Measurements from ENCODE around the gene LSM14A.
"Not testable (repeated sequence)": the region's sequence is repeated elsewhere in the genome, so short reads cannot be mapped to it uniquely, and the experiment has no call there.

The LSM14A gene

GRCh38 chr19:34171877-34172660 is at the start of gene LSM14A:
LSM14A (plus strand) TSS chr19:34172504; CDS start chr19:34172643, 139 bp downstream.
- DNase-seq = peak; percentile 37

- no peak for DNase-seq
Observed at GRCh38 chr19:34124828-34125227, 47.5 kb upstream of the LSM14A start.

GRCh38 chr19:34126966-34127365 is 45.3 kb upstream of the LSM14A start:
- no peak for DNase-seq

- no peak for DNase-seq
Observed at GRCh38 chr19:34127684-34128189, 44.6 kb upstream of the LSM14A start.

GRCh38 chr19:34128558-34129250 is 43.6 kb upstream of the LSM14A start:
- DNase-seq = no peak

GRCh38 chr19:34131100-34131499 is 41.2 kb upstream of the LSM14A start:
- no peak for DNase-seq

- DNase-seq = not testable (repeated sequence)
Observed at GRCh38 chr19:34132145-34132544, 40.2 kb upstream of the LSM14A start.

- not testable (repeated sequence) for DNase-seq
Observed at GRCh38 chr19:34132706-34133105, 39.6 kb upstream of the LSM14A start.

- no peak for DNase-seq
Observed at GRCh38 chr19:34134190-34135053, 37.9 kb upstream of the LSM14A start.

- no peak for DNase-seq
Observed at GRCh38 chr19:34135054-34135800, 37.1 kb upstream of the LSM14A start.

GRCh38 chr19:34135821-34136611 is 36.3 kb upstream of the LSM14A start:
- no peak for DNase-seq

GRCh38 chr19:34141025-34141424 is 31.3 kb upstream of the LSM14A start:
- no peak for DNase-seq

- DNase-seq = no peak
Observed at GRCh38 chr19:34142440-34142839, 29.9 kb upstream of the LSM14A start.

GRCh38 chr19:34145741-34146202 is 26.5 kb upstream of the LSM14A start:
- DNase-seq = no peak

GRCh38 chr19:34148658-34149185 is 23.6 kb upstream of the LSM14A start:
- no peak for DNase-seq

GRCh38 chr19:34149873-34150272 is 22.4 kb upstream of the LSM14A start:
- DNase-seq = no peak

- no peak for DNase-seq
Observed at GRCh38 chr19:34150558-34150957, 21.7 kb upstream of the LSM14A start.

GRCh38 chr19:34151439-34151838 is 20.9 kb upstream of the LSM14A start:
- DNase-seq = no peak

- no peak for DNase-seq
Observed at GRCh38 chr19:34154401-34154800, 17.9 kb upstream of the LSM14A start.

GRCh38 chr19:34155686-34156085 is 16.6 kb upstream of the LSM14A start:
- DNase-seq = no peak

GRCh38 chr19:34158966-34159365 is 13.3 kb upstream of the LSM14A start:
- DNase-seq = not testable (repeated sequence)
